ENCODE results near the gene SUCLG2. TPM values are rescaled to one million over a fixed set of nuclear protein-coding genes. Genes with fewer than 3 reads are reported as not detected.

SUCLG2 gene
- total and polyA plus RNA-seq, 12 donors: 28.3 to 122 (median 97.4) TPM

- no peak for TF ChIP-seq CTCF (IDR thresholded peaks at IDR 0.05)
- peaks cover 0 to 13% (median 0%) of the 10 kb centered on the region in 9 donors for H3K36me3 ChIP-seq
- ATAC-seq (no peak), DNase-seq (no peak)
- no peaks in the 10 kb centered on the region for H3K9me3 ChIP-seq
- no peaks in the 10 kb centered on the region for H3K27me3 ChIP-seq
- H3K4me1 ChIP-seq: no peaks in the 10 kb centered on the region
- intact Hi-C loops (cut with DNase I): no loop called here
- no peak overlapping the region for H3K4me3 ChIP-seq
- H3K27ac ChIP-seq: no peak overlapping the region
- WGBS, 2 donors: 97 to 98% methylated on average over 4 of the region's 4 CpGs
Measured at GRCh38 chr3:67474311-67474710, 180.1 kb downstream of the SUCLG2 start.

DNA sequence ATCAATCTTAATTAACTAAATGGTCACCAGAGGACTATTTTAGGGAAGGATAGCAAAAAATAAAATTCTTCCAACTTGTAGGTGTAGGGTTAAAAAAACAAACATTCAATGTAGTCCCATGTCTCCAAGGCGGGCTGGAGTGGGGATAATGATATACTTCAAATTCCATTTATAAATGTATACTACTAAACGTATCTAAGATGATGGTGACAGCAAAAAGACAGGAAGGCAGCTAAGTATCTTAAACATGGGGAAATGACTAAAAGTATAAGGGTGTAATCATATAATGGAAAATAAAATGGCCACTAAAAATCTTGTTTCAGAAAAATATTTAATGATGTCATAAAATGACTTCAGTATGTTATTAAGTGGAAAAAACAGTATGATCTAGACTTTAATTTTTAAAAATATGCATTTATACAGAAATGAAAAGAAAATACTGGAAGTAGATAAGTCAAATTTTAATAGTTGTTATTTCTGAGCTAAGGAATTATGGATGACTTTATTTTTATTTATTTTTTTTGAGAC is 181.7 kb downstream of the SUCLG2 start:
- WGBS, 2 donors: 94% methylated on average over 2 of the region's 2 CpGs
- Histone ChIP-seq H3K9me3 (no peaks in the 10 kb centered on the region), H3K27ac (no peak overlapping the region), H3K27me3 (no peaks in the 10 kb centered on the region), H3K4me1 (no peaks in the 10 kb centered on the region), H3K4me3 (no peak overlapping the region), H3K36me3 (peaks cover 0 to 13% (median 0%) of the 10 kb centered on the region in 9 donors)
- intact Hi-C loops (cut with DNase I): no loop called here
- DNase-seq: no peak
- ATAC-seq: no peak
- no peak for TF ChIP-seq CTCF (IDR thresholded peaks at IDR 0.05)

GRCh38 chr3:67470207-67470606 is 184.2 kb downstream of the SUCLG2 start:
- intact Hi-C loops (cut with DNase I): no loop called here
- Histone ChIP-seq H3K4me1 (no peaks in the 10 kb centered on the region), H3K4me3 (no peak overlapping the region), H3K36me3 (peaks cover 0 to 13% (median 0%) of the 10 kb centered on the region in 9 donors), H3K27me3 (no peaks in the 10 kb centered on the region), H3K9me3 (no peaks in the 10 kb centered on the region), H3K27ac (no peak overlapping the region)
- TF ChIP-seq CTCF (IDR thresholded peaks at IDR 0.05): no peak
- DNase-seq (no peak), ATAC-seq (no peak)
- whole genome bisulfite sequencing, 2 donors: 97 to 98% methylated on average over 1 of the region's 1 CpG

- no peak for TF ChIP-seq CTCF (IDR thresholded peaks at IDR 0.05)
- ATAC-seq (no peak), DNase-seq (no peak)
- peaks cover 0 to 16% (median 0%) of the 10 kb centered on the region in 9 donors for H3K36me3 ChIP-seq
- H3K4me3 ChIP-seq: no peak overlapping the region
- no peak overlapping the region for H3K27ac ChIP-seq
- H3K9me3 ChIP-seq: no peaks in the 10 kb centered on the region
- 97% methylated on average over 4 of the region's 4 CpGs for WGBS, 2 donors
- H3K4me1 ChIP-seq: no peaks in the 10 kb centered on the region
- H3K27me3 ChIP-seq: no peaks in the 10 kb centered on the region
- intact Hi-C loops (cut with DNase I): no loop called here
Measured at GRCh38 chr3:67468511-67468910, 185.9 kb downstream of the SUCLG2 start.
